DOHH2 (cell line): Measurements from ENCODE around the gene CENPH.

Experiments used
- H3F3A ChIP-seq: fragments of 200-600 bp; sonication (generic), shearing (Covaris generic); 2 replicates; pipeline ENCODE4 v1.6.0; 2016; ENCODE audit warnings: antibody characterized with exemption, mild to moderate bottlenecking; ENCODE audit not compliant: control insufficient read depth, insufficient read depth
- H3K27ac ChIP-seq: fragments of 200-600 bp; sonication (generic); 2 replicates; pipeline ENCODE4 v1.5.1; 2014; ENCODE audit warnings: low read depth, mild to moderate bottlenecking, low read length, moderate library complexity
- H3K27me3 ChIP-seq: fragments of 200-600 bp; sonication (generic); 2 replicates; pipeline ENCODE4 v1.6.1; 2014; ENCODE audit warnings: mild to moderate bottlenecking, low read length, mixed read lengths; ENCODE audit not compliant: control insufficient read depth
- H3K36me3 ChIP-seq: fragments of 200-600 bp; sonication (generic); 2 replicates; pipeline ENCODE4 v1.6.1; 2014; ENCODE audit warnings: mild to moderate bottlenecking, low read length, moderate library complexity, mixed read lengths; ENCODE audit not compliant: control insufficient read depth
- H3K4me1 ChIP-seq: fragments of 200-600 bp; sonication (generic); 2 replicates; pipeline ENCODE4 v1.6.1; 2014; ENCODE audit warnings: mild to moderate bottlenecking, low read length, mixed read lengths; ENCODE audit not compliant: control insufficient read depth
- H3K4me2 ChIP-seq: fragments of 200-600 bp; sonication (generic); 2 replicates; pipeline ENCODE4 v1.6.0; 2014; ENCODE audit warnings: mild to moderate bottlenecking, low read length, moderate library complexity
- H3K4me3 ChIP-seq: fragments of 200-600 bp; sonication (generic); 2 replicates; pipeline ENCODE4 v1.5.1; 2014; ENCODE audit warnings: mild to moderate bottlenecking, low read length, mixed read lengths
- H3K79me2 ChIP-seq: fragments of 200-600 bp; sonication (generic); 2 replicates; pipeline ENCODE4 v1.6.1; 2014; ENCODE audit warnings: mild to moderate bottlenecking, low read length, mixed read lengths; ENCODE audit not compliant: control insufficient read depth
- H3K9me2 ChIP-seq: fragments of 200-600 bp; sonication (generic); replicated peaks from 2 replicates; pipeline ENCODE4 v1.6.1; 2014; ENCODE audit warnings: mild to moderate bottlenecking, low read length, mixed read lengths; ENCODE audit not compliant: control insufficient read depth
- H3K9me3 ChIP-seq: fragments of 200-600 bp; sonication (generic); 2 replicates; pipeline ENCODE4 v1.6.1; 2014; ENCODE audit warnings: antibody characterized with exemption, low read length, mixed read lengths; ENCODE audit not compliant: control insufficient read depth, insufficient read depth
- H4K20me1 ChIP-seq: fragments of 200-600 bp; sonication (generic); 2 replicates; pipeline ENCODE4 v1.6.0; 2014; ENCODE audit warnings: low read depth, mild to moderate bottlenecking, antibody characterized with exemption, low read length, moderate library complexity; ENCODE audit not compliant: control insufficient read depth, insufficient read depth
- EZH2phosphoT487 ChIP-seq: fragments of 200-600 bp; sonication (generic); IDR thresholded peaks from 2 replicates; pipeline ENCODE4 v1.6.1; 2017; ENCODE audit warnings: borderline replicate concordance, mild to moderate bottlenecking, antibody characterized with exemption, low read length, moderate library complexity, mixed read lengths
- TF ChIP-seq, protein P1 (sequence below): fragments of 200-600 bp; sonication (generic); IDR thresholded peaks from one replicate; pipeline ENCODE4 v1.5.1; 2014; ENCODE audit warnings: antibody characterized with exemption, mild to moderate bottlenecking, low read depth, low read length; ENCODE audit not compliant: poor library complexity, severe bottlenecking

Gene CENPH

DNA sequence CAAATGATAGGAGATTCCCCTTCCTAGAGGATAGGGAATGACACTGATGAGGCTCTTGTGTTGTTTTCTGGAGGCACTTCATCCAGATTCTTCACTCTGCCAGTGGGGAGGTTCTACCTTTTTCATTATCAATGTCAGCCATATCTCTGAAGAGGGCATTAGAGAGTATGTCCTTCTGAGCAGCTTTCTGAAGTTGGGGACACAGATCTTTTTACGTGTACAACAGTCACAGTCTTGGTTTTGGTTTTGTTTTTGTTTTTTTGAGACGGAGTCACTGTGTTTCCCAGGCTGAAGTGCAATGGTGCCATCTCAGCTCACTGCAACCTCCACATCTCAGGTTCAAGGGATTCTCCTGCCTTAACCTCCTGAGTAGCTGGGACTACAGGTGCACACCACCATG lies 22.6 kb downstream of the CENPH start:
- Histone ChIP-seq H3K79me2 (no peaks in the 10 kb centered on the region), H3K27me3 (no peaks in the 10 kb centered on the region), H3K9me3 (no peaks in the 10 kb centered on the region), H3K9me2 (no peaks in the 10 kb centered on the region), H3K4me3 (no peak overlapping the region), H3K27ac (no peak overlapping the region), H3K4me2 (no peak overlapping the region), H3F3A (peaks cover 18% of the 10 kb centered on the region), H3K36me3 (peaks cover 44% of the 10 kb centered on the region), H3K4me1 (peaks cover 13% of the 10 kb centered on the region), H4K20me1 (no peaks in the 10 kb centered on the region)
- TF ChIP-seq EZH2phosphoT487 = no peak
- TF ChIP-seq, protein P1, sequence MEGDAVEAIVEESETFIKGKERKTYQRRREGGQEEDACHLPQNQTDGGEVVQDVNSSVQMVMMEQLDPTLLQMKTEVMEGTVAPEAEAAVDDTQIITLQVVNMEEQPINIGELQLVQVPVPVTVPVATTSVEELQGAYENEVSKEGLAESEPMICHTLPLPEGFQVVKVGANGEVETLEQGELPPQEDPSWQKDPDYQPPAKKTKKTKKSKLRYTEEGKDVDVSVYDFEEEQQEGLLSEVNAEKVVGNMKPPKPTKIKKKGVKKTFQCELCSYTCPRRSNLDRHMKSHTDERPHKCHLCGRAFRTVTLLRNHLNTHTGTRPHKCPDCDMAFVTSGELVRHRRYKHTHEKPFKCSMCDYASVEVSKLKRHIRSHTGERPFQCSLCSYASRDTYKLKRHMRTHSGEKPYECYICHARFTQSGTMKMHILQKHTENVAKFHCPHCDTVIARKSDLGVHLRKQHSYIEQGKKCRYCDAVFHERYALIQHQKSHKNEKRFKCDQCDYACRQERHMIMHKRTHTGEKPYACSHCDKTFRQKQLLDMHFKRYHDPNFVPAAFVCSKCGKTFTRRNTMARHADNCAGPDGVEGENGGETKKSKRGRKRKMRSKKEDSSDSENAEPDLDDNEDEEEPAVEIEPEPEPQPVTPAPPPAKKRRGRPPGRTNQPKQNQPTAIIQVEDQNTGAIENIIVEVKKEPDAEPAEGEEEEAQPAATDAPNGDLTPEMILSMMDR = no peak

DNA sequence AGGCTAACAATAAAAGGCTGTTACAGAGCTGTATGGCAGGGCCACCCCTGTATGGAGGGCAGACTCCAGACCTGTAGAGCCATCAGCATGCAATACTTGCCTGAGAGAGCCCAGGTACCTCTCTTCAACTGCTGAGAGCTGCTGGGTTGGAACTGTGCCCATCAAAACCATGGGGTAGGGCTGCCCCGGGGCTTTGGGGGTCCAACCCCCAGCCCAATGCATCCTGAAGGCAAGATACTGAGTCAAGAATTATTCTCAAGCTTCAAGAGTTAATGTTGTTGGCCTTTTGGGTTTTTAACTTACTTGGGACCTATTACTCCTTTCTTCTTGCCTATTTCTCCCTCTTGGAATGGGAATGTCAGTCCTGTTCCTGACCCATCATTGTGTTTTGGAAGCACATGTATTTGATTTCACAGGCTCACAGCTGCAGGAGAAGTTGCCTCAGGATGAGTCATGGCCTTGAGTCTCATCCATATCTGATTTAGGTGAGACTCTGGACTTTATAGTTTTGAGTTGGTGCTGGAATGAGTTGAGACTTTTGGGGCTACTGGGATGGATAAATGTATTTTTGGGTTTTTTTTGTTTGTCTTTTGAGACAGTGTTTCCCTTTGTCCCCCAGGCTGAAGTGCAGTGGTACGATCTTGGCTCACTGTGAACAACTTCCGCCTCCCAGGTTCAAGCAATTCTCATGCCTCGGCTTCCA lies 24.3 kb downstream of the CENPH start:
- TF ChIP-seq EZH2phosphoT487 = no peak
- TF ChIP-seq, protein P1 = no peak
- Histone ChIP-seq H3K27me3 (no peaks in the 10 kb centered on the region), H4K20me1 (no peaks in the 10 kb centered on the region), H3K9me3 (no peaks in the 10 kb centered on the region), H3K4me2 (no peak overlapping the region), H3K36me3 (peaks cover 40% of the 10 kb centered on the region), H3K27ac (no peak overlapping the region), H3K9me2 (no peaks in the 10 kb centered on the region), H3F3A (peaks cover 22% of the 10 kb centered on the region), H3K79me2 (peaks cover 10% of the 10 kb centered on the region), H3K4me3 (no peak overlapping the region), H3K4me1 (peaks cover 17% of the 10 kb centered on the region)

DNA sequence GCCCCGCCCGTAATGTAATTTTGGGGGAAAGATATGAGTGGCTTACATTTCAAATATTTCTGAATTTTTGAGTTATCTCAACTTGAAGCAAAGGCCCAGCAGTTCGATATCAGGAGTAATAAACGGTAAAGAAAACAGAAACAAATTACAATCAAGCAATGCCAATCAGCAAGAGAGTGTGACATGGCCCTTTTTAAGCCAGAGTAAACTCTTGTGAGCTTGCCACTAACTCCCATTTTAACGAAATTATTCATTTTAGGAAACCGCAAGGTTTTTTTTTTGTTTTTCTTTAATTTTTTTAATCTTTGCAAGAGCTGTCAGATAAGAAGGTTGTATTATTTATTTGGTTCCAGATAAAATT lies 27.7 kb downstream of the CENPH start:
- TF ChIP-seq, protein P1 = peak; percentile 24
- no peak for TF ChIP-seq EZH2phosphoT487

More for the DNA sequence above, 27.7 kb downstream of the CENPH start:
- Histone ChIP-seq H3K27me3 (no peaks in the 10 kb centered on the region), H3K27ac (peak overlapping the region; percentile 67), H3K4me2 (peak overlapping the region; percentile 79), H4K20me1 (0 out of 2 replicates have a peak, but pooled peaks cover 3% of the 10 kb centered on the region), H3K4me1 (peaks cover 31% of the 10 kb centered on the region), H3K36me3 (peaks cover 24% of the 10 kb centered on the region), H3F3A (peaks cover 18% of the 10 kb centered on the region), H3K4me3 (peak overlapping the region; percentile 87), H3K9me2 (no peaks in the 10 kb centered on the region), H3K9me3 (no peaks in the 10 kb centered on the region), H3K79me2 (peaks cover 38% of the 10 kb centered on the region)
